Measurements from ENCODE around the gene SCFD2. TPM values are rescaled to one million over a fixed set of nuclear protein-coding genes. Genes with fewer than 3 reads are reported as not detected.

Gene SCFD2
- total and polyA plus RNA-seq, 7 donors = 3.7 to 16.6 (median 10.7) TPM

- Histone ChIP-seq H3K27me3 (no peaks in the 10 kb centered on the region), H3K27ac (no peak overlapping the region), H3K4me3 (no peak overlapping the region), H3K9me3 (no peaks in the 10 kb centered on the region), H3K36me3 (no peaks in the 10 kb centered on the region), H3K4me1 (peaks cover 0 to 4% (median 0%) of the 10 kb centered on the region in 4 donors)
- WGBS, 2 donors = 96% methylated on average over 2 of the region's 2 CpGs
- intact Hi-C loops (cut with DNase I) = loop anchor here (5.0 kb wide), 1 partner anchor 70 kb away; no protein-coding TSS in a partner anchor
- TF ChIP-seq POLR2A (IDR thresholded peaks at IDR 0.05) (no peak), EP300 (IDR thresholded peaks at IDR 0.05) (no peak), POLR2AphosphoS5 (IDR thresholded peaks at IDR 0.05) (no peak)
- TF ChIP-seq, protein P1, sequence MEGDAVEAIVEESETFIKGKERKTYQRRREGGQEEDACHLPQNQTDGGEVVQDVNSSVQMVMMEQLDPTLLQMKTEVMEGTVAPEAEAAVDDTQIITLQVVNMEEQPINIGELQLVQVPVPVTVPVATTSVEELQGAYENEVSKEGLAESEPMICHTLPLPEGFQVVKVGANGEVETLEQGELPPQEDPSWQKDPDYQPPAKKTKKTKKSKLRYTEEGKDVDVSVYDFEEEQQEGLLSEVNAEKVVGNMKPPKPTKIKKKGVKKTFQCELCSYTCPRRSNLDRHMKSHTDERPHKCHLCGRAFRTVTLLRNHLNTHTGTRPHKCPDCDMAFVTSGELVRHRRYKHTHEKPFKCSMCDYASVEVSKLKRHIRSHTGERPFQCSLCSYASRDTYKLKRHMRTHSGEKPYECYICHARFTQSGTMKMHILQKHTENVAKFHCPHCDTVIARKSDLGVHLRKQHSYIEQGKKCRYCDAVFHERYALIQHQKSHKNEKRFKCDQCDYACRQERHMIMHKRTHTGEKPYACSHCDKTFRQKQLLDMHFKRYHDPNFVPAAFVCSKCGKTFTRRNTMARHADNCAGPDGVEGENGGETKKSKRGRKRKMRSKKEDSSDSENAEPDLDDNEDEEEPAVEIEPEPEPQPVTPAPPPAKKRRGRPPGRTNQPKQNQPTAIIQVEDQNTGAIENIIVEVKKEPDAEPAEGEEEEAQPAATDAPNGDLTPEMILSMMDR (IDR thresholded peaks at IDR 0.05) = no peak
- DNase-seq = no peak
Observed at GRCh38 chr4:52912608-52913007, 453.3 kb downstream of the SCFD2 start.

DNA sequence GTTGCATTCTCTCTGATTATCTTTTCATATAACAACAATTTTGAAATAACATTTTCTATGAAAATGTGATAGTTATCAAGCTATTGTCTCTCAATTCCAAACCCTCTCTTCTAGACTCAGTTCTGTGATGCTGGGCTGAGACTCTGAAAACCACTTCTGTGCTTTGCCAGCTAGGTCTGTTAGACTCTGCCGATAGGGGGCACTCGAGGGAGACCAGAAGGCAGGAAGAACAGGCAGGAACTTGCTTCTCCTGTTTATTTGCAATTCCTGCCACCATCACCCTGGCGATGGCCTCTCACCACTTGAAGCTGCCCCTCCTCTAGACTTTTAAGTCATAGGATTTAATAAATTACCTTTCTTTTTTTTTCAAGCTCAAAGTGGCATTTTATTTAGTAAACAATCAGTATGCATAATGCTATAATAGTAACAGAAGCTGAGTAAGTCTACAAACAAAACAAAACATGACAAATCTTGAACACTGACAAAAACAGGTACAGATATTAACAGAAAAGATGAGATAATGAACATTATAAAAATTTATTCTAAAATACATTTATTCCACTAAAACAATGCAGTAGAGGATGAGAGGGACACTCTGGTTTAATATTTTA is 454.1 kb downstream of the SCFD2 start:
- Histone ChIP-seq H3K4me3 (no peak overlapping the region), H3K4me1 (peaks cover 0 to 4% (median 0%) of the 10 kb centered on the region in 4 donors), H3K27ac (no peak overlapping the region), H3K36me3 (no peaks in the 10 kb centered on the region), H3K27me3 (no peaks in the 10 kb centered on the region), H3K9me3 (no peaks in the 10 kb centered on the region)
- TF ChIP-seq POLR2AphosphoS5 (IDR thresholded peaks at IDR 0.05) (no peak), EP300 (IDR thresholded peaks at IDR 0.05) (no peak), POLR2A (IDR thresholded peaks at IDR 0.05) (no peak)
- TF ChIP-seq, protein P1 (IDR thresholded peaks at IDR 0.05) = peak in 3 of 4 experiments; percentile 33 to 50 (median 47)
- peak; percentile 76 for DNase-seq
- intact Hi-C loops (cut with DNase I) = loop anchor here (5.0 kb wide), 1 partner anchor 71 kb away; no protein-coding TSS in a partner anchor
- WGBS, 2 donors = 7 to 14% methylated on average over 3 of the region's 3 CpGs

GRCh38 chr4:52910115-52910514 is 455.7 kb downstream of the SCFD2 start:
- H3K9me3 ChIP-seq = no peaks in the 10 kb centered on the region
- DNase-seq = no peak
- H3K27me3 ChIP-seq = no peaks in the 10 kb centered on the region
- H3K4me1 ChIP-seq = peaks cover 0 to 4% (median 0%) of the 10 kb centered on the region in 4 donors
- intact Hi-C loops (cut with DNase I) = loop anchor here (5.0 kb wide), 1 partner anchor 72 kb away; no protein-coding TSS in a partner anchor
- H3K4me3 ChIP-seq = no peak overlapping the region
- H3K27ac ChIP-seq = no peak overlapping the region
- H3K36me3 ChIP-seq = no peaks in the 10 kb centered on the region
- TF ChIP-seq EP300 (IDR thresholded peaks at IDR 0.05) = no peak
- TF ChIP-seq POLR2A (IDR thresholded peaks at IDR 0.05) = no peak
- TF ChIP-seq, protein P1 (IDR thresholded peaks at IDR 0.05) = no peak
- TF ChIP-seq POLR2AphosphoS5 (IDR thresholded peaks at IDR 0.05) = no peak

GRCh38 chr4:52907510-52907909 is 458.4 kb downstream of the SCFD2 start:
- Histone ChIP-seq H3K4me3 (no peak overlapping the region), H3K4me1 (no peaks in the 10 kb centered on the region), H3K27me3 (no peaks in the 10 kb centered on the region), H3K27ac (no peak overlapping the region), H3K9me3 (no peaks in the 10 kb centered on the region), H3K36me3 (no peaks in the 10 kb centered on the region)
- intact Hi-C loops (cut with DNase I) = no loop called here
- 86 to 92% methylated on average over 2 of the region's 2 CpGs for WGBS, 2 donors
- no peak for DNase-seq
- no peak for TF ChIP-seq POLR2AphosphoS5 (IDR thresholded peaks at IDR 0.05)
- TF ChIP-seq POLR2A (IDR thresholded peaks at IDR 0.05) = no peak

DNA sequence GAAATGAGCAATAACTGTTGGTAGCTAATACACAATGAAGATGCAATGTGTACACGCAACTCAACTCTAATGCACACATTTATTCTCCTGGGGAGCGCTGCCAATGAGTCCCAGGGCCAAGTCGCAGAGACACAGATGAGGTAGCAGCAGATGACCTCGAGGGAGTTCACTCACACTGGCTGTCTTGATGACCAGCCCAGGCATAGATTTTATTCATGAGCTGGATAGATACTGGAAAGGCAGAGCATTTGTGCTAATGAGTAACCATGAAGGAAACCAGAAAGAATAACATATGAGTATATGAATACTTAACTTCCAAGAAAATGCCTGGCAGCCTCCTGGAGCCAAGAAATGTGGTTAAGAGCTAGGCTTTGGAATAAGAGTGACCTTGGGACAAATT is 461.4 kb downstream of the SCFD2 start:
- WGBS, 2 donors = 92 to 95% methylated on average over 4 of the region's 4 CpGs
- no peaks in the 10 kb centered on the region for H3K4me1 ChIP-seq
- H3K36me3 ChIP-seq = no peaks in the 10 kb centered on the region
- no peak overlapping the region for H3K4me3 ChIP-seq
- TF ChIP-seq EP300 (IDR thresholded peaks at IDR 0.05) = no peak
- no peak for TF ChIP-seq POLR2A (IDR thresholded peaks at IDR 0.05)
- TF ChIP-seq, protein P1 (IDR thresholded peaks at IDR 0.05) = no peak
- no peak for TF ChIP-seq POLR2AphosphoS5 (IDR thresholded peaks at IDR 0.05)
- H3K27me3 ChIP-seq = no peaks in the 10 kb centered on the region
- intact Hi-C loops (cut with DNase I) = no loop called here
- DNase-seq = no peak
- H3K9me3 ChIP-seq = no peaks in the 10 kb centered on the region
- H3K27ac ChIP-seq = no peak overlapping the region

All from sigmoid colon (tissue), 7 donors.